Ectodermal cell (in vitro differentiated cells): ENCODE results near the gene ARL4D.
A peak's percentile ranks its signal among the peaks of the same experiment; 100 is the strongest.

Experiments used
- H3K27ac ChIP-seq: 2 replicates; pipeline ENCODE4 v1.7.0; 2013; ENCODE audit warnings: mild to moderate bottlenecking, low read depth, low read length; ENCODE audit not compliant: insufficient read depth, poor library complexity, severe bottlenecking
- H3K27me3 ChIP-seq: 2 replicates; pipeline ENCODE4 v1.7.0; 2013; ENCODE audit warnings: mild to moderate bottlenecking, low read length; ENCODE audit not compliant: insufficient read depth, control insufficient read depth, poor library complexity, severe bottlenecking
- H3K36me3 ChIP-seq: one replicate; pipeline ENCODE4 v1.7.0; 2013; ENCODE audit warnings: low read length; ENCODE audit not compliant: control insufficient read depth, insufficient read depth
- H3K4me1 ChIP-seq: one replicate; pipeline ENCODE4 v1.7.0; 2013; ENCODE audit warnings: low read length; ENCODE audit not compliant: control insufficient read depth, insufficient read depth
- H3K4me3 ChIP-seq: 2 replicates; pipeline ENCODE4 v1.7.0; 2013; ENCODE audit warnings: low read depth, low read length, control low read depth; ENCODE audit not compliant: insufficient read depth
- H3K9me3 ChIP-seq: 2 replicates; pipeline ENCODE4 v1.7.0; 2013; ENCODE audit warnings: mild to moderate bottlenecking, low read length, moderate library complexity; ENCODE audit not compliant: control insufficient read depth
- WGBS, 2 experiments: methylation state at CpG; one replicate each; pipeline ENCODE4 v1.1.7; 2013; ENCODE audit warnings: missing lambda C conversion rate in 2 of 2; 5-methylcytosine and 5-hydroxymethylcytosine counted together

ARL4D gene

GRCh38 chr17:43423777-43424455 lies 25.1 kb downstream of the ARL4D start:
- H3K27me3 ChIP-seq = no peaks in the 10 kb centered on the region
- H3K36me3 ChIP-seq = no peaks in the 10 kb centered on the region
- no peak overlapping the region for H3K4me3 ChIP-seq
- no peaks in the 10 kb centered on the region for H3K9me3 ChIP-seq
- H3K27ac ChIP-seq = no peak overlapping the region
- 90 to 96% methylated on average over 6 of the region's 6 CpGs for WGBS, 2 experiments
- no peaks in the 10 kb centered on the region for H3K4me1 ChIP-seq

DNA sequence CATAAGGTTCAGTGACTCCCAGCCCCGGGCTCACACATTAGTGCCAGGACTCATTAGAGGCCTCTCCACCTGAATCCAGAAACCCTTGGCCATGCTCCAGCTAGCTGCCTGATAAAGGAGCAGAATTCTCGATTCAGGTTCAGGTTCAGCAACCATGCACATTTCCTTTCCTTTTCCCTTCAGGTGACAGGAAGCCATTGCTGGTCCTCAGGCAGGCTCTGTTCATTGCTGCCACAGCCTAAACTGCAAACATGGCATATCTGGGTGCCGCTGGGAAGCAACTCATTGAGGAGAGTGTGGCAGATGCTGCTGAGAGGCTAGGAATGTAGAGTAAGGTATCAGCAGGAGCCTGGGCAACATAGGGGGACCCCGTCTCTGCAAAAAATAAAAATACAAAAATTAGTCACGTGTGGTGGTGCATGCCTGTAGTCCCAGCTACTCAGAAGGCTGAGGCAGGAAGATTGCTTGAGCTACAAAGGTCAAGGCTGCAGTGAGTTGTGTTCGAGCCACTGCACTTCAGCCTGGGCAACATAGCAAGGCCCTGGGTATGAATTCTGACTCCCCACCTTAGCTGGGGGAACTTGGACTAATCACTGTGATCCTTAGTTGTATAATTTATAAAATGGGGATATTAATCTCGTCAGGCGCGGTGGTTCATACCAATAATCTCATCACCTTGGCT lies 28.7 kb downstream of the ARL4D start:
- H3K27me3 ChIP-seq = no peaks in the 10 kb centered on the region
- WGBS, 2 experiments = 90 to 93% methylated on average over 9 of the region's 9 CpGs
- H3K36me3 ChIP-seq = no peaks in the 10 kb centered on the region
- no peaks in the 10 kb centered on the region for H3K9me3 ChIP-seq
- no peaks in the 10 kb centered on the region for H3K4me1 ChIP-seq
- H3K4me3 ChIP-seq = no peak overlapping the region
- no peak overlapping the region for H3K27ac ChIP-seq

GRCh38 chr17:43428524-43428923 lies 29.7 kb downstream of the ARL4D start:
- WGBS, 2 experiments = 78 to 85% methylated on average over 5 of the region's 5 CpGs
- Histone ChIP-seq H3K36me3 (no peaks in the 10 kb centered on the region), H3K4me1 (no peaks in the 10 kb centered on the region), H3K27ac (no peak overlapping the region), H3K27me3 (no peaks in the 10 kb centered on the region), H3K9me3 (no peaks in the 10 kb centered on the region), H3K4me3 (no peak overlapping the region)

DNA sequence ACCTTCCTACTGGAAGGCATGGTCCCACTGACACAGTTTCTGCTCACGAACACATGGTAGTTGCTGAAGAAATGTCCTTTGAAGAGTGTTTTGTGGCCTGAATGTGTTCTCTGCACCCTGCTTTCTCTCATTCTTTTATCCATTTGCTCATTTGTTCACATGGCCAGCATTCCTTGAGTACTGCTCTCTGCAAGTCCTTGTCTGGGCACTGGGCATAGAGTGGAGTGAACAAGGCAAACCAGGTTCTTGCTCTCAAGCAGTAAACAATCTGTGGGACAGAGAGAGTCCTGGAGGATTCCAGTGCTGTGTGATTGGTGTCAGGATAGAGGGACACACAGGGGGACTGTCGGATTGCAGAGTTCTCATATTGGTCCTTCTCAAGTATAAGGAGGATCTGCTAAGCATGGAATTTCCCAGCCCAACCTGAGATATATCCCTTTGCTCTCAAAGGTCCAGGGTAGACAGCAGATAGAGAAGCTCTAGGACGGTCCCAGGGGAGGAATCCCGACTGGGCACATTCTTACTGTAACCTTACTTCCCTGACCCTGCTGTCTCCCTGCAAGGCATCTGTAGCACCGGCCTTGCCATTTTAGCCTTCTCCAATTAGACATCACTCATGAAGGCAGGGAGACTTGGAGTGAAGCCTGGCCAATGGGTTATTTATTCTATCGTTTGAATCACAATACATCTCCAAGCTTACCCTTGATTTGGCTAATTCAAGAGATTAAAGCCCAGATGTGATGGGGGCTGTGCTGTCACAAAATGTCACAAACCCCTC lies 32.3 kb downstream of the ARL4D start:
- H3K9me3 ChIP-seq = no peaks in the 10 kb centered on the region
- no peaks in the 10 kb centered on the region for H3K4me1 ChIP-seq
- H3K27ac ChIP-seq = no peak overlapping the region
- WGBS, 2 experiments = 77 to 78% methylated on average over 6 of the region's 6 CpGs
- H3K27me3 ChIP-seq = no peaks in the 10 kb centered on the region
- H3K4me3 ChIP-seq = no peak overlapping the region
- no peaks in the 10 kb centered on the region for H3K36me3 ChIP-seq

DNA sequence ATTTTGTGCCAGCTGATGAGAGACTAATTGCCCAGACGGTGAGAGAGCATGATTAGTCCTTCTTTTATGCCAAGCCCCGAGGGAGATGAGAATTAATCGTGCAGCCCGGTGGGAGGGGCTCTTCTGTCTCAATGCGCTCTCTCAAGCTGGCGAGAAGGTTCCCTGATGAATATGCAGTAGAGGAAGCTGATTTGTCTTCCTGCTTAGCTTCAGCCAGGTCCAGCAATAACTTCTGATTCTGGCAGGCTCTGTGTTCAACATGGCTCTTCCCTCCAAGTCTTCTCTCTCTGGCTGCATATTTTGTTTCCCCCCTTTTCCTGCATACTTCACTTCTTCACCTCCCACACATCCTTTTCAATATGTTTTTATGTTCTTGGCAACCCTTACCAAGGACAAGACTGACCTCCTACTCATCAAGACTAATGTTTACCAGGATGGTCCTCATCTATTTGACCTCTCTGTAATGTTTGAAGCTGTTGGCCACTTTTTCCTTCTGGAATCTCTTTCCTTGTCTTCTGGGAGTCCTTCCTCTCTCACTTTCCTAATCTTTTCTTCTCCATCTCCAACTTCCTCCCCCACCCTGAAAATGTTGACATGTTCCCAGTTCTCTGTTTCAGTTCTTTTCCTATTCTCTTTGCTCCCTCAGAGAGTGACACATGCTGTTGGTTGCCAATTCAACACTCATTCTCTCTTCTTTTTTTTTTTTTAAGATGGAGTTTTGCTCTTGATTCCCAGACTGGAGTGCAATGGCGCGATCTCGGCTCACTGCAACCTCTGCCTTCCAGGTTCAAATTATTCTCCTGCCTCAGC lies 33.1 kb downstream of the ARL4D start:
- Histone ChIP-seq H3K27me3 (no peaks in the 10 kb centered on the region), H3K4me1 (no peaks in the 10 kb centered on the region), H3K36me3 (no peaks in the 10 kb centered on the region), H3K27ac (no peak overlapping the region), H3K4me3 (no peak overlapping the region), H3K9me3 (no peaks in the 10 kb centered on the region)
- WGBS, 2 experiments = 68 to 78% methylated on average over 9 of the region's 9 CpGs

- no peaks in the 10 kb centered on the region for H3K36me3 ChIP-seq
- H3K27me3 ChIP-seq = no peaks in the 10 kb centered on the region
- peaks cover 9% of the 10 kb centered on the region for H3K4me1 ChIP-seq
- no peak overlapping the region for H3K4me3 ChIP-seq
- WGBS, 2 experiments = 90 to 93% methylated on average over 4 of the region's 4 CpGs
- no peaks in the 10 kb centered on the region for H3K9me3 ChIP-seq
- no peak overlapping the region for H3K27ac ChIP-seq
Measured at GRCh38 chr17:43434902-43435319, 36.1 kb downstream of the ARL4D start.

DNA sequence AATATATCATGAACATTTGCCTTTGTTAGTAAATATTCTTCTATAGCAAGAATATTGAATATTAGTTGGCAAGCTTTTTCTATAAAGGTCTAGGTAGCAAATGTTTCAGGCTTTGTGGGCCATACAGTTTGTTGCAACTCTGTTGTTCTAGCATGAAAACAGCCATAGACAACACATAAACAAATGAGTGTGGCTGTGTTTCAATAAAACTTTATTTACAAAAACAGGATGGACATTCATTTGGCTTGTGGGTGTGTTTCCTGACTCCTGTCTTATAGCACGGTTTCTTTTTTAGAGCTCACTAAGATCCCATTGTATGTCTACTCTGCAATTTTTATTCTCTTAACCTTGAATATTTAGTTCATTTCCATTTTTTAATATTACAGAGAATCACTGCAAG lies 39.0 kb downstream of the ARL4D start:
- H3K36me3 ChIP-seq = no peaks in the 10 kb centered on the region
- H3K27me3 ChIP-seq = no peaks in the 10 kb centered on the region
- no peak overlapping the region for H3K27ac ChIP-seq
- no peak overlapping the region for H3K4me3 ChIP-seq
- peaks cover 9% of the 10 kb centered on the region for H3K4me1 ChIP-seq
- 95 to 100% methylated on average over 1 of the region's 1 CpG for WGBS, 2 experiments
- no peaks in the 10 kb centered on the region for H3K9me3 ChIP-seq

DNA sequence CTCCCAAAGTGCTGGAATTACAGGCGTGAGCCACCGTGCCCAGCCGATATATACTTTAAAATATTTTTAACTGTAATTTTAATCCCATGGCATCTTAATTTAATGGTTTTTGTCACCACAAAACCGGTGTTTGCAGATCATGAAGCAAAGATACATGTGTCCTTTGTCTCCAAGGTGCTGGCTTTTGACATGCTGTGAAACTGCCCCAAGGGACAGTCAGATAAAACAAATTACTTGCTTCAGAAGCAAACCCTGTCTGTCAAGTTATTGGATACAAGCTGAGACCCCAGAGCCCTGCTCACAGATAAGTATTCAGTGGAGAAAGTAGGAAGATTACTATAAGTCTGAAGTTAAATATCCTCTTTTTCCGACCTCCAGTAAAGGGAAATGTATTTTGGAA lies 39.8 kb downstream of the ARL4D start:
- H3K4me1 ChIP-seq = peaks cover 9% of the 10 kb centered on the region
- no peaks in the 10 kb centered on the region for H3K9me3 ChIP-seq
- WGBS, 2 experiments = 76 to 77% methylated on average over 5 of the region's 5 CpGs
- no peaks in the 10 kb centered on the region for H3K27me3 ChIP-seq
- no peaks in the 10 kb centered on the region for H3K36me3 ChIP-seq
- no peak overlapping the region for H3K4me3 ChIP-seq
- H3K27ac ChIP-seq = peak overlapping the region; percentile 64

- peak overlapping the region; percentile 64 for H3K27ac ChIP-seq
- WGBS, 2 experiments = 29 to 68% methylated on average over 1 of the region's 1 CpG
- no peaks in the 10 kb centered on the region for H3K27me3 ChIP-seq
- H3K4me3 ChIP-seq = no peak overlapping the region
- H3K4me1 ChIP-seq = peaks cover 9% of the 10 kb centered on the region
- H3K36me3 ChIP-seq = no peaks in the 10 kb centered on the region
- no peaks in the 10 kb centered on the region for H3K9me3 ChIP-seq
Measured at GRCh38 chr17:43439041-43439440, 40.2 kb downstream of the ARL4D start.
